BJ (cell line): Measurements from ENCODE around the gene TTC33. TPM values are rescaled to one million over a fixed set of nuclear protein-coding genes. Genes with fewer than 3 reads are reported as not detected.
"Not testable (repeated sequence)": the region's sequence is repeated elsewhere in the genome, so short reads cannot be mapped to it uniquely, and the experiment has no call there.

Experiments used
- CTCF ChIA-PET: fragments of 350-600 bp; formaldehyde crosslinking; extraction: SDS; loops from one replicate; lab custom pipeline; 2021; ENCODE audit warnings: antibody characterized with exemption, inconsistent platforms; lab: Yijun Ruan, JAX
- POLR2A ChIA-PET: fragments of 300-600 bp; sonication (Branson Sonifier 250); formaldehyde crosslinking; extraction: SDS; loops from one replicate; lab custom pipeline; 2021; ENCODE audit warnings: antibody characterized with exemption; lab: Charles Lee
- DNase-seq: peaks from one replicate; pipeline ENCODE4 v3.0.0-alpha.2; 2011; ENCODE audit warnings: low read depth
- H3K27me3 ChIP-seq: 2 replicates; pipeline ENCODE4 v1.6.0; 2011; ENCODE audit warnings: low read length; ENCODE audit not compliant: control insufficient read depth, insufficient read depth
- H3K36me3 ChIP-seq: 2 replicates; pipeline ENCODE4 v1.5.1; 2011; ENCODE audit warnings: low read length; ENCODE audit not compliant: control insufficient read depth, insufficient read depth
- H3K4me3 ChIP-seq: 2 replicates; pipeline ENCODE4 v1.5.1; 2011; ENCODE audit warnings: low read depth, mild to moderate bottlenecking, control low read depth, low read length
- polyA plus RNA-seq: library from polyadenylated mRNA; depleted of rRNA; stranded (reverse); fragments of >200 nt; gene quantifications from 2 replicates; pipeline ENCODE4 v1.2.3, GENCODE V29; 2011
- TF ChIP-seq, protein P1 (sequence below): IDR thresholded peaks from 2 replicates; pipeline ENCODE4 v1.5.1; 2011; ENCODE audit warnings: low read depth, mild to moderate bottlenecking, control low read depth, inconsistent platforms, low read length, moderate library complexity; ENCODE audit not compliant: insufficient read depth

The TTC33 gene
- polyA plus RNA-seq, 1 experiment, result 2.8 TPM

DNA sequence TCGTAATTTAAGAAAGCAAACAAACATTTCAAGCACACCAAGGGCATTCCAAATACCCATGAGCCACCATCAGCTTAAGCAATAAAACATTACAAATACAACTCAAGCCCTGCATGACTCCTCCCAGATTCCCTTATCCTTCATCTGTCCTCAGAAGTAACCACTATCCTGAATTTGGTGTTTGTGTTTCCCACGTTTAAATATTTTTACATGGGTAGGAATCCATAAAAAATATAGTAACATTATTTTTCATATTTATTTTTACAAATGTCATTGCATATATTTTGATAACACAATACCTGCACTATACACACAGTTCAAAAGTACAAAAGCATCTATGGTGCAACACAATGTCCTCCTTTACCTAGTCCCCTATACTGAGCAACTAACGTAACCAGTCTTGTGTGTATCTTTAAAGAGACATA is 36.0 kb upstream of the TTC33 start:
- Histone ChIP-seq H3K36me3 (no peaks in the 10 kb centered on the region), H3K4me3 (no peak overlapping the region), H3K27me3 (no peaks in the 10 kb centered on the region)
- TF ChIP-seq, protein P1, sequence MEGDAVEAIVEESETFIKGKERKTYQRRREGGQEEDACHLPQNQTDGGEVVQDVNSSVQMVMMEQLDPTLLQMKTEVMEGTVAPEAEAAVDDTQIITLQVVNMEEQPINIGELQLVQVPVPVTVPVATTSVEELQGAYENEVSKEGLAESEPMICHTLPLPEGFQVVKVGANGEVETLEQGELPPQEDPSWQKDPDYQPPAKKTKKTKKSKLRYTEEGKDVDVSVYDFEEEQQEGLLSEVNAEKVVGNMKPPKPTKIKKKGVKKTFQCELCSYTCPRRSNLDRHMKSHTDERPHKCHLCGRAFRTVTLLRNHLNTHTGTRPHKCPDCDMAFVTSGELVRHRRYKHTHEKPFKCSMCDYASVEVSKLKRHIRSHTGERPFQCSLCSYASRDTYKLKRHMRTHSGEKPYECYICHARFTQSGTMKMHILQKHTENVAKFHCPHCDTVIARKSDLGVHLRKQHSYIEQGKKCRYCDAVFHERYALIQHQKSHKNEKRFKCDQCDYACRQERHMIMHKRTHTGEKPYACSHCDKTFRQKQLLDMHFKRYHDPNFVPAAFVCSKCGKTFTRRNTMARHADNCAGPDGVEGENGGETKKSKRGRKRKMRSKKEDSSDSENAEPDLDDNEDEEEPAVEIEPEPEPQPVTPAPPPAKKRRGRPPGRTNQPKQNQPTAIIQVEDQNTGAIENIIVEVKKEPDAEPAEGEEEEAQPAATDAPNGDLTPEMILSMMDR, result no peak
- CTCF ChIA-PET, result interaction anchor here (0.9 kb wide), 1 partner anchor 44 kb away, joined by 3 read pairs; the partner anchor contains the start of gene RPL37
- DNase-seq, result no peak
- POLR2A ChIA-PET, result interaction anchor here (0.6 kb wide), 1 partner anchor 51 kb away, joined by 3 read pairs; no protein-coding TSS in a partner anchor

DNA sequence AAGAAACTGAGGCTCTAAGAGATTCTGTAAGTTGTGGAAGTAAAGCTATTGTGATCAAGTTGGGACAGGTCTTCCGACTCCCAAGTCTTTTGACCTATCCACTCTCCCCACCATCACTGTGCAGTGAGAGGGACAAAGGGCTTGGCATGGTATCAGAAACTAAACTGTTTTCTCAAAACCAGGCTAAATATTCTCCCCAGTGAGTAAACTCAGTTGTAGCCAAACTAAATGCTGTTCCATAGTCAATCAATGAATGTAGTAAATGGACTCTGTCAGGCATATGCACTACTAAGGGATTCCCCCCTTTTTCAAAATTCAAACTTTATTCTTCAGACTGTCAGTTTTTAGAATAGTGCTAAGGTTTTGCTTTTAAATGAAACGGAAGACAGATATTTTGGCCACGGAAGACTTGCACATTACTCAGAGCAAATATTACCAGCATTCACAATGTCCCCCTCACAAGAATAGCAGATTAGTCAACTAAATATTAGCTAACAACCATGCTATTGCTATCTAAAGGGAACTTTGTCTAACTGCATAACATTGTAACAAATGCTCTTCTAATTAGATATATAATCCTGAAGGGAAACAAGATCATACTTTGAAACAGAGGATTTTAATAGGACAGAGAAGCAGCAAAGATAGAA is 35.3 kb upstream of the TTC33 start:
- no peaks in the 10 kb centered on the region for H3K36me3 ChIP-seq
- ChIA-PET CTCF (interaction anchor here (0.9 kb wide), 1 partner anchor 44 kb away, joined by 3 read pairs; the partner anchor contains the start of gene RPL37), POLR2A (no interaction called here)
- no peak for DNase-seq
- H3K4me3 ChIP-seq, result no peak overlapping the region
- H3K27me3 ChIP-seq, result no peaks in the 10 kb centered on the region
- TF ChIP-seq, protein P1, result no peak

DNA sequence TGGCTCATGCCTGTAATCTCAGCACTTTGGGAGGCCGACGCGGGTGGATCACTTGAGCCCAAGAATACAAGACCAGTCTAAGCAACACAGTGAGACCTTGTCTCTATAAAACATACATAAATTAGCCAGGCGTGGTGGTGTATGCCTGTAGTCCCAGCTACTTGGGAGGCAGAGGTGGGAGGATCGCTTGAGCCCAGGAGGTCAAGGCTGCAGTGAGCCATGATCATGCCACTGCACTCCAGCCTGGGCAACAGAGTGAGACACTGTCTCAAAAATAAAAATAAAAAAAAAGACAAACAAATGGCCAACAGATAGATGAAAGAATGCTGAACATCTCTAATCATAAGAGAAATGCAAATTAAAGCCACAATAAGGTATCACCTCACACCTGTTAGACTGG is 33.2 kb upstream of the TTC33 start:
- POLR2A ChIA-PET, H3K27me3 ChIP-seq, CTCF ChIA-PET, H3K36me3 ChIP-seq, DNase-seq, H3K4me3 ChIP-seq: not testable (repeated sequence)

DNA sequence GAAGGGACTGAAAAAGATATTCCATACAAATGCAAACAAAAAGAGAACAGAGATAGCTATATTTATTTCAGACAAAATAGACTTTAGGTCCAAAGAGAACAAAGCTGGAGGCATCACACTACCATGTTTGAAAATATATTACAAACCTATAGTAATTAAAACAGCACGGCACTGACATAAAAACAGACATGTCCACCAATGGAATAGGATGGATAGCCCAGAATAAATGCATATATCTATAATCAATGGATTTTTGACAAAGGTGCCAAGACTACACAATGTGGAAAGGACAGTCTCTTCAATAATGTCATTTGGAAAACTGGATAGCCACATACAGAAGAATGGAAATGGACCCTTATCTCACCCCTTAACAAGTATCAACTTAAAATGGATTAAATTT is 32.2 kb upstream of the TTC33 start:
- ChIA-PET CTCF (interaction anchor here (0.9 kb wide), 1 partner anchor 33 kb away, joined by 3 read pairs; the partner anchor contains the start of gene TTC33), POLR2A (no interaction called here)
- Histone ChIP-seq H3K4me3 (no peak overlapping the region), H3K36me3 (no peaks in the 10 kb centered on the region), H3K27me3 (no peaks in the 10 kb centered on the region)
- DNase-seq, result no peak
- TF ChIP-seq, protein P1, result no peak

DNA sequence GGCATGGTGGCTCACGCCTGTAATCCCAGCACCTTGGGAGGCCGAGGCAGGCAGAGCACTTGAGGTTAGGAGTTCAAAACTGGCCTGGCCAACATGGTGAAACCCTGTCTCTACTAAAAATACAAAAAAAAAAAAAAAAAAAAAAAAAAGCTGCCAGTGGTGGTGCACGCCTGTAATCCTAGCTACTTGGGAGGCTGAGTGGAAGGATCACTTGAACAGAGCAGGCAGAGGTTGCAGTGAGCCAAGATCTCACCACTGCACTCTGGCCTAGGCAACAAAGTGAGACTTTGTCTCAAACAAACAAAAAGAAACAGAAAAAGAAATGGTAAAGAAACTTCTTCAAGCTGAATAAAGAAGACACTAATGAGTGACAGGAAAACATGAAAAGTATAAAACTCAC is 30.9 kb upstream of the TTC33 start:
- H3K4me3 ChIP-seq, POLR2A ChIA-PET, H3K36me3 ChIP-seq, H3K27me3 ChIP-seq, DNase-seq: not testable (repeated sequence)
- CTCF ChIA-PET, result interaction anchor here (0.8 to 1.3 kb wide), 2 partner anchors 9 to 11 kb away, joined by 3 to 4 read pairs; partner anchors contain the start of gene PRKAA1

DNA sequence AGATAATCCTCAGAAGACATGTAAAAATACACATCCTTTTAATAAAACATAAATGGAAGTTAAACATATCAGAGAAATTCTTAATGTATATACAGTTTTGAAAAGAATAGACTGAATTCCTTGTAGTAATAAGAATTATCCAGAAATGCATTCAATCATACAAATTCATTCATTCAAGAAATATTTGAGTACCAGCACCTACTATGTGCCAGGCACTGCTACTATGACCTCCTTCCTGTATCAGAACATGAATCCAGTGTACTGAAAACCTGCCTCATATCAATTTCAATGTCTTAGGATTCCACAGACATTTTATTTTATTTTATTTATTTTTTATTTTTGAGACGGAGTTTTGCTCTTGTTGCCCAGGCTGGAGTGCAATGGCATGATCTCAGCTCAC is 29.2 kb upstream of the TTC33 start:
- H3K27me3 ChIP-seq, result no peaks in the 10 kb centered on the region
- no peaks in the 10 kb centered on the region for H3K36me3 ChIP-seq
- ChIA-PET CTCF (no interaction called here), POLR2A (interaction anchor here (0.6 kb wide), 1 partner anchor 15 kb away, joined by 3 read pairs; no protein-coding TSS in a partner anchor)
- H3K4me3 ChIP-seq, result no peak overlapping the region
- DNase-seq, result no peak
- TF ChIP-seq, protein P1, result no peak
